ENCODE data around the gene DGKQ.
A peak's percentile ranks its signal among the peaks of the same experiment; 100 is the strongest.

The DGKQ gene

GRCh38 chr4:1008840-1009541 is 35.6 kb upstream of the DGKQ start:
- H3K4me1 ChIP-seq = peaks cover 0 to 39% (median 30%) of the 10 kb centered on the region in 4 donors

DNA sequence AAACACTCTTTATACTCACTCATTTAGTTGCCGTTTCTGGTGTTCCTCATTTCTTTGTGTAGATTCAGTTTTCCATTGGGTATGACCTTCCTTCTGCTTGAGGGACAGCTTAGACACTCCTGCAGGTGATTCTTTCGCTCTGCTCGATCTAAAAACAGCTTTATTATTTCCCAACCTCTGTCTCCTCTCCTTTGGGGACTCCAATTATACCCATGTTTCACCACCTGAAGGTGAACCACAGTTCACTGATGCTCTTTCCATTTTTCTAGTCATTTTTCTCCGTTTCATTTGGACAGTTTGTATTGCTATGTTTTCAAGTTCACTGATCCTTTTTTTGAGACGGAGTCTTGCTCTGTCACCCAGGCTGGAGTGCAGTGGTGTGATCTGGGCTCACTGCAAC is 33.5 kb upstream of the DGKQ start:
- Histone ChIP-seq H3K4me3 (no peak overlapping the region), H3K36me3 (no peaks in the 10 kb centered on the region), H3K4me1 (peaks cover 0 to 43% (median 34%) of the 10 kb centered on the region in 4 donors), H3K9me3 (no peaks in the 10 kb centered on the region), H3K27me3 (peaks cover 7 to 66% of the 10 kb centered on the region in 2 donors), H3K27ac (no peak overlapping the region)
- intact Hi-C loops (cut with DNase I; ENCODE audit: low total_unique reads) = no loop called here
- TF ChIP-seq, protein P1, sequence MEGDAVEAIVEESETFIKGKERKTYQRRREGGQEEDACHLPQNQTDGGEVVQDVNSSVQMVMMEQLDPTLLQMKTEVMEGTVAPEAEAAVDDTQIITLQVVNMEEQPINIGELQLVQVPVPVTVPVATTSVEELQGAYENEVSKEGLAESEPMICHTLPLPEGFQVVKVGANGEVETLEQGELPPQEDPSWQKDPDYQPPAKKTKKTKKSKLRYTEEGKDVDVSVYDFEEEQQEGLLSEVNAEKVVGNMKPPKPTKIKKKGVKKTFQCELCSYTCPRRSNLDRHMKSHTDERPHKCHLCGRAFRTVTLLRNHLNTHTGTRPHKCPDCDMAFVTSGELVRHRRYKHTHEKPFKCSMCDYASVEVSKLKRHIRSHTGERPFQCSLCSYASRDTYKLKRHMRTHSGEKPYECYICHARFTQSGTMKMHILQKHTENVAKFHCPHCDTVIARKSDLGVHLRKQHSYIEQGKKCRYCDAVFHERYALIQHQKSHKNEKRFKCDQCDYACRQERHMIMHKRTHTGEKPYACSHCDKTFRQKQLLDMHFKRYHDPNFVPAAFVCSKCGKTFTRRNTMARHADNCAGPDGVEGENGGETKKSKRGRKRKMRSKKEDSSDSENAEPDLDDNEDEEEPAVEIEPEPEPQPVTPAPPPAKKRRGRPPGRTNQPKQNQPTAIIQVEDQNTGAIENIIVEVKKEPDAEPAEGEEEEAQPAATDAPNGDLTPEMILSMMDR (IDR thresholded peaks at IDR 0.05) = no peak
- DNase-seq = no peak

More at GRCh38 chr4:1008840-1009541, 35.6 kb upstream of the DGKQ start:
- Histone ChIP-seq H3K36me3 (peaks cover 0 to 8% (median 0%) of the 10 kb centered on the region in 3 donors), H3K9me3 (no peaks in the 10 kb centered on the region), H3K27me3 (peaks cover 0 to 45% of the 10 kb centered on the region in 2 donors), H3K27ac (peak overlapping the region; percentile 68 to 77), H3K4me3 (peak overlapping the region; percentile 71 to 77)
- intact Hi-C loops (cut with DNase I; ENCODE audit: low total_unique reads) = no loop called here
- DNase-seq = peak; percentile 46 to 82
- TF ChIP-seq, protein P1 (IDR thresholded peaks at IDR 0.05) = no peak

- Histone ChIP-seq H3K27me3 (peaks cover 7 to 86% of the 10 kb centered on the region in 2 donors), H3K36me3 (no peaks in the 10 kb centered on the region), H3K9me3 (no peaks in the 10 kb centered on the region), H3K4me1 (peaks cover 0 to 31% (median 23%) of the 10 kb centered on the region in 4 donors), H3K27ac (no peak overlapping the region), H3K4me3 (no peak overlapping the region)
- TF ChIP-seq, protein P1 (IDR thresholded peaks at IDR 0.05) = no peak
- intact Hi-C loops (cut with DNase I; ENCODE audit: low total_unique reads) = no loop called here
- no peak for DNase-seq
These were observed 31.5 kb upstream of the DGKQ start for GRCh38 chr4:1004557-1005485.

DNA sequence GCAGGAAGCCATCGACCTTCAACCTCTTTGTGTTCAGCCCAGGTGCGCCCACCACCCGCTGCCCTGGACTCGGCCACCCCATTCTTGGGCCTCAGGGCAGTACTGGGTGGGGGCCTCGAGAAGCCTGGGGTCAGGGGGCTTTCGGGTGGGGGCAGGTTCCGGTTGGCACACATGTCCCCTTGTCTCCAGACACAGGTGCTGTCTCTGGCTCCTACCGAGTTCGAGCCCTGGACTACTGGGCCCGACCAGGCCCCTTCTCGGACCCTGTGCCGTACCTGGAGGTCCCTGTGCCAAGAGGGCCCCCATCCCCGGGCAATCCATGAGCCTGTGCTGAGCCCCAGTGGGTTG is 30.7 kb upstream of the DGKQ start:
- H3K36me3 ChIP-seq = no peaks in the 10 kb centered on the region
- peaks cover 0 to 27% (median 20%) of the 10 kb centered on the region in 4 donors for H3K4me1 ChIP-seq
- H3K27ac ChIP-seq = no peak overlapping the region
- intact Hi-C loops (cut with DNase I; ENCODE audit: low total_unique reads) = no loop called here
- no peak overlapping the region for H3K4me3 ChIP-seq
- H3K27me3 ChIP-seq = peaks cover 7 to 92% of the 10 kb centered on the region in 2 donors
- no peaks in the 10 kb centered on the region for H3K9me3 ChIP-seq
- TF ChIP-seq, protein P1 (IDR thresholded peaks at IDR 0.05) = no peak
- no peak for DNase-seq

DNA sequence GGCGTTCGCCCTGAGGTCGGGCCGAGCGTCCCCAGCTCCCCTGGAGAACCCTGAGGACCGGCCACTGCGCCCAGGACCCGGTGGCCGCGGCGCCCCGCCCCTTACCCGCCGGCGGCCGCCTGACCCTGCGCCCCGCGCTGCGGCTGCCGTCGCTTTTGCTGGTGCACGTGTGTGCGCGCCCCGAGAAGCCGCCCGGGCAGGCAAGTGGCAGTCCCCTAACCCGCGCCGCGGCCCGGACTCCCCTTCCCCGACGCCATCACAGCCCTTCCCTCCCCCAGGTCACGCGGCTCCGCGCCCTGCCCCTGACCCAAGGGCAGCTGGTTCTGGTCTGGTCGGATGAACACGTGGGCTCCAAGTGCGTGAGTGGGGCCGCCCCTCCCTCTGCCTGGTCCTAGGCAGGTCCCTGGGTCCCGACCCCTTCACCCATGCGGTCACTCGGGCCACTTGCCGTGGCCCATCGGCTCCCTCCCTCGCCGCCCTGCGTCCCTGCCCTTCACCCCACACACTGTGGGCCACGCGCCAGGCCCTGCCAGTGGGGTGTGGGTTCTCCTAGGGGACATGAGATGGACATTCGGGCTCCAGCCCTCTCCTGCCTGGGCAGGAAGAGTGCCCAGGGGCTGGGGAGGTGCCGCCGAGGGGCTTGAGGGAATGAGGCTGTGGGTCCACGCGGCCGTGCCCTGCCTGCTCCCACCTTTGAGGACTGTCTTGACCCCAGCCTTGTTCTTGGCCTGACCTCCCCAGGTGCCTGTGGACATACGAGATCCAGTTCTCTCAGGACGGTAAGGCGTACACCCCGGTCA is 30.1 kb upstream of the DGKQ start:
- DNase-seq = no peak
- Histone ChIP-seq H3K4me1 (peaks cover 0 to 21% (median 16%) of the 10 kb centered on the region in 4 donors), H3K27me3 (peaks cover 7 to 89% of the 10 kb centered on the region in 2 donors), H3K9me3 (no peaks in the 10 kb centered on the region), H3K36me3 (no peaks in the 10 kb centered on the region), H3K27ac (no peak overlapping the region), H3K4me3 (no peak overlapping the region)
- TF ChIP-seq, protein P1 (IDR thresholded peaks at IDR 0.05) = no peak
- intact Hi-C loops (cut with DNase I; ENCODE audit: low total_unique reads) = no loop called here

Data from tibial artery (tissue), 4 donors.